T-helper 2 cell treated with Interferon-gamma antibody and Interleukin-4, amounts not matched to agents 100 ng/mL and 5 ng/mL, for 36 hours (primary cell): ENCODE measurements around the gene KRT85. TPM values are rescaled to one million over a fixed set of nuclear protein-coding genes. Genes with fewer than 3 reads are reported as not detected.
"Not testable (repeated sequence)": the region's sequence is repeated elsewhere in the genome, so short reads cannot be mapped to it uniquely, and the experiment has no call there.

Experiments
- intact Hi-C: fragments of 100-400 bp; cut with micrococcal nuclease; formaldehyde crosslinking; loops from one replicate; pipeline ENCODE4 v1.15.1; 2023
- total RNA-seq: library from RNA; stranded (reverse); gene quantifications from 2 replicates; pipeline ENCODE4 v1.2.3, GENCODE V29; 2022

KRT85 gene
- not detected in 2 replicates for total RNA-seq

GRCh38 chr12:52366738-52367485, at the start of gene KRT85:
Gene KRT85 (minus strand): TSS chr12:52367481. CDS start chr12:52367405, 76 bp downstream.
- intact Hi-C loops, result no loop called here

GRCh38 chr12:52416795-52417194, 49.5 kb upstream of the KRT85 start:
- intact Hi-C loops, result no loop called here

GRCh38 chr12:52415870-52416750, 48.8 kb upstream of the KRT85 start:
- intact Hi-C loops, result no loop called here

GRCh38 chr12:52414936-52415335, 47.7 kb upstream of the KRT85 start:
- intact Hi-C loops, result no loop called here

- intact Hi-C loops, result no loop called here
Measured at GRCh38 chr12:52413782-52414345, 46.6 kb upstream of the KRT85 start.

GRCh38 chr12:52413202-52413601, 45.9 kb upstream of the KRT85 start:
- intact Hi-C loops, result no loop called here

- intact Hi-C loops, result no loop called here
Measured at GRCh38 chr12:52411815-52412214, 44.5 kb upstream of the KRT85 start.

GRCh38 chr12:52410589-52411248, 43.4 kb upstream of the KRT85 start:
- intact Hi-C loops, result not testable (repeated sequence)

GRCh38 chr12:52407918-52408317, 40.6 kb upstream of the KRT85 start:
- intact Hi-C loops, result no loop called here

- intact Hi-C loops, result no loop called here
Measured at GRCh38 chr12:52405922-52406385, 38.7 kb upstream of the KRT85 start, which contains the start of gene KRT82. Gene KRT82 (minus strand): TSS chr12:52406335. CDS start chr12:52406277, 58 bp downstream.

GRCh38 chr12:52404951-52405350, 37.7 kb upstream of the KRT85 start:
- intact Hi-C loops, result no loop called here

- intact Hi-C loops, result no loop called here
Measured at GRCh38 chr12:52403561-52403960, 36.3 kb upstream of the KRT85 start.

- intact Hi-C loops, result no loop called here
Measured at GRCh38 chr12:52402873-52403540, 35.7 kb upstream of the KRT85 start.

GRCh38 chr12:52402377-52402776, 35.1 kb upstream of the KRT85 start:
- intact Hi-C loops, result no loop called here

- intact Hi-C loops, result no loop called here
Measured at GRCh38 chr12:52401926-52402325, 34.6 kb upstream of the KRT85 start.

- intact Hi-C loops, result no loop called here
Measured at GRCh38 chr12:52401526-52401925, 34.2 kb upstream of the KRT85 start.

- intact Hi-C loops, result no loop called here
Measured at GRCh38 chr12:52400906-52401305, 33.6 kb upstream of the KRT85 start.

- intact Hi-C loops, result no loop called here
Measured at GRCh38 chr12:52399756-52400155, 32.5 kb upstream of the KRT85 start.

GRCh38 chr12:52398176-52398575, 30.9 kb upstream of the KRT85 start:
- intact Hi-C loops, result no loop called here

- intact Hi-C loops, result no loop called here
Measured at GRCh38 chr12:52396656-52397055, 29.4 kb upstream of the KRT85 start.
